Activated T-helper 1 cell treated with anti-CD3 and anti-CD28 coated beads, Interleukin-12 subunit alpha, Interleukin-12 subunit beta, Interleukin-2, Interleukin-4 antibody, amounts not matched to agents 30 ng/mL and 10 ng/mL and 1 ng/mL, durations not matched to agents 14 hours and 24 hours and 36 hours (primary cell): ENCODE measurements around the gene TMEM200B. TPM values are rescaled to one million over a fixed set of nuclear protein-coding genes. Genes with fewer than 3 reads are reported as not detected.
"Not testable (repeated sequence)": the region's sequence is repeated elsewhere in the genome, so short reads cannot be mapped to it uniquely, and the experiment has no call there.

ENCODE experiments used
- DNase-seq: peaks from one replicate; pipeline ENCODE4 v3.0.0; 2021; ENCODE audit warnings: low spot score
- H3K27ac Mint-ChIP-seq: one replicate; pipeline ENCODE4 v1.8.0; 2021; ENCODE audit warnings: mild to moderate bottlenecking, mixed read lengths
- H3K27me3 Mint-ChIP-seq: one replicate; pipeline ENCODE4 v1.8.0; 2022; ENCODE audit warnings: mild to moderate bottlenecking, moderate library complexity, mixed read lengths; ENCODE audit not compliant: insufficient read depth
- H3K36me3 Mint-ChIP-seq: one replicate; pipeline ENCODE4 v1.8.0; 2021; ENCODE audit warnings: low read depth, mixed read lengths
- H3K4me1 Mint-ChIP-seq: one replicate; pipeline ENCODE4 v1.8.0; 2021; ENCODE audit warnings: low read depth, mixed read lengths
- H3K4me3 Mint-ChIP-seq: one replicate; pipeline ENCODE4 v1.8.0; 2021; ENCODE audit warnings: mild to moderate bottlenecking, moderate library complexity, mixed read lengths
- H3K9me3 Mint-ChIP-seq: one replicate; pipeline ENCODE4 v1.8.0; 2021; ENCODE audit warnings: mixed read lengths
- intact Hi-C: fragments of 100-400 bp; cut with micrococcal nuclease; formaldehyde crosslinking; loops from one replicate; pipeline ENCODE4 v1.15.1; 2024
- total RNA-seq: library from RNA; stranded (reverse); gene quantifications from 2 replicates; pipeline ENCODE4 v1.2.3, GENCODE V29; 2022

The TMEM200B gene
- total RNA-seq, 1 donor from 2014 or later, result 0.47 TPM

DNA sequence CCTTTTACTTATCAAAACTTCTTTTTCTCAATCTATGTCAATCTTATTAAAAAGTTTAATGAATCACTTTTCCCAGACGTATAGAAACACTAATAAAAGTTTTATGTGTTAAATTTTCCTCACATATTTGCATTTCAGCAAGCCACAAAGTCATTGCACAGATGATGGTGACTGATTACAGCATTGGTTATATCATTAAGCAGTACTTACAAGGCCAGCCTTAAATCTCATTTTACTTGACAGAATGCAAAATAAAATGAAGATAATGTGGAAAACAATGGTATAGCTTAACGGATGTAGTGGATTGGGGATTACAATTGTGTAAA, 39.5 kb downstream of the TMEM200B start:
- Mint-ChIP-seq H3K9me3 (no peaks in the 10 kb centered on the region), H3K4me1 (peaks cover 15% of the 10 kb centered on the region), H3K27ac (no peak overlapping the region), H3K4me3 (no peak overlapping the region), H3K27me3 (no peaks in the 10 kb centered on the region), H3K36me3 (no peaks in the 10 kb centered on the region)
- no peak for DNase-seq
- intact Hi-C loops, result no loop called here

DNA sequence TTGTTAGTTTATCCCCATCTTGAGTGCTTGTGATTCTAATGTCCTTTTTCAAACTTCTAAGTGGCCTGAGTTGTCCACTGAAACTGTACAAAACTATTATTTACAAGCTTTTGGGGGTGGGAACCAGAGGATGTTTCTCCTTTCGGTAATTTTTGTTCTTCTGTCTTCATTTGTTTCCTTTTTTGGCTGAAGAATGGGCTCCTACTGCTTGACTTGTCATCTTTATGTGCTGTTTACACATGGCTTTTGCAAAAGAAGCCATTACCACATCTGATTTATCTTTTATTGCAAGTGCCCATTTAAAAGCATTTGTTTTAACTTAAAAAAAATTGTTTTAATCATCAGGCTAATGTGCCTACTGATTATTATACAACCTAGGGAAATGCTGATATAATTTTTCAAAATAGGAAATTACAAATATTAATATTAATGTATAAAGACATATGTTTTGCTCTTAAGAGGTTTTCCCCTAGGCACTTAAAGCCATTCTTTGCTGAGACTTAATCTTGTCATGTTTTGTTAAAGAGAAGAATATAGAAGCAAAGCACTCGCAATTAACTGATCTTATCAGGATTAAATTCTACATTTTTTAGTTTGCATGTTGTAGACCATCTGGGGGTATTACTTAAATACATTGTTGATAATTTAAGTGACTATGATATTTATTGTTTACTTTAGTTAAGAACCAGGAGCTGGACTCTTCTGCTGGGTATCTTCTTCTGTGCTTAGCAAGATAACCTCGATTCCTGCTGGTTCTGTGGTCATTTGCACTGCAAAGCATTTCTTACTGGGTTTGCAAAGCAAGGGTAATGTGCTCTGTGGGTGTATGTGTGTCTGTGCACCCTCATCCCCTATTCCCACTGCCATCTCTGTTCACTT, 40.1 kb downstream of the TMEM200B start:
- Mint-ChIP-seq H3K27me3 (no peaks in the 10 kb centered on the region), H3K9me3 (no peaks in the 10 kb centered on the region), H3K36me3 (no peaks in the 10 kb centered on the region), H3K4me3 (no peak overlapping the region), H3K4me1 (peaks cover 15% of the 10 kb centered on the region), H3K27ac (no peak overlapping the region)
- DNase-seq, result no peak
- intact Hi-C loops, result no loop called here

DNA sequence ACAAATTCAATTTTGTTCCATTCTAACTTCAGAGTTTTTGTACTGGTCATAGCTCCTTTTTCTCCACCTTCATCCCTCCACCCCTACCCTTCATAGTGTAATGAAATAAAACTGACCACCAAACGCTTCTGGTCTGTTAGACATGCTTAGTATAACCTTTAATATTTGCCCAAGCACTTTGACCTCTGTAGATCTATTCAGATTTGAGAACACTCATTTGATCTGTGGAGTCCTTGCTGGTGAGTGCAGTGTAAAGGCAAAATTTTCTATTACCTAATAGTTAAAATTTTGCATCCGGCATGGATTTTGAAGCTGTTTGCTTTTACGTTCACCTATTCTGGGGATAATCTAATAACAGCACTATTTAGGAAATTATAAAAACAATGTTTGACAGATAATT, 41.2 kb downstream of the TMEM200B start:
- H3K4me3 Mint-ChIP-seq, result no peak overlapping the region
- H3K9me3 Mint-ChIP-seq, result no peaks in the 10 kb centered on the region
- intact Hi-C loops, result no loop called here
- no peak for DNase-seq
- no peaks in the 10 kb centered on the region for H3K27me3 Mint-ChIP-seq
- no peaks in the 10 kb centered on the region for H3K36me3 Mint-ChIP-seq
- H3K27ac Mint-ChIP-seq, result no peak overlapping the region
- H3K4me1 Mint-ChIP-seq, result peaks cover 15% of the 10 kb centered on the region

DNA sequence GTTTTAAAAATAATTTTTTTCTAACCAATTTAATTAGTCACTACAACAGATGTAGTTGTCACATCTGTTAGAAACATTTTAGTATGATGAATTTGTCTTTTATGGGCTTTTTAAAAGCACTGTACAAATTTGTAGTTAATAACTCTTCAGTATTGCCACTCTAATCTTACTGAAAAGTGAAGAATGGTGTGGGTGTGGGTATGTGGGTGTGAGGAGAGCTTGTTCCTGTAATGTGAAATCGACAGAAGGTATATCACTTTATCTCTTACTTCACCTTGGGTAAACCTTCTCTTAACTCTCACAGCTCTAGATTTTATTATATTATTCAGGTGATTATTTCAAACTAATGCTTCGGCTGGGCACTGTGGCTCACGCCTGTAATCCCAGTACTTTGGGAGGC, 42.5 kb downstream of the TMEM200B start:
- Mint-ChIP-seq H3K4me1 (peaks cover 15% of the 10 kb centered on the region), H3K4me3 (no peak overlapping the region), H3K36me3 (no peaks in the 10 kb centered on the region), H3K9me3 (no peaks in the 10 kb centered on the region), H3K27ac (no peak overlapping the region), H3K27me3 (no peaks in the 10 kb centered on the region)
- no peak for DNase-seq
- intact Hi-C loops, result no loop called here

DNA sequence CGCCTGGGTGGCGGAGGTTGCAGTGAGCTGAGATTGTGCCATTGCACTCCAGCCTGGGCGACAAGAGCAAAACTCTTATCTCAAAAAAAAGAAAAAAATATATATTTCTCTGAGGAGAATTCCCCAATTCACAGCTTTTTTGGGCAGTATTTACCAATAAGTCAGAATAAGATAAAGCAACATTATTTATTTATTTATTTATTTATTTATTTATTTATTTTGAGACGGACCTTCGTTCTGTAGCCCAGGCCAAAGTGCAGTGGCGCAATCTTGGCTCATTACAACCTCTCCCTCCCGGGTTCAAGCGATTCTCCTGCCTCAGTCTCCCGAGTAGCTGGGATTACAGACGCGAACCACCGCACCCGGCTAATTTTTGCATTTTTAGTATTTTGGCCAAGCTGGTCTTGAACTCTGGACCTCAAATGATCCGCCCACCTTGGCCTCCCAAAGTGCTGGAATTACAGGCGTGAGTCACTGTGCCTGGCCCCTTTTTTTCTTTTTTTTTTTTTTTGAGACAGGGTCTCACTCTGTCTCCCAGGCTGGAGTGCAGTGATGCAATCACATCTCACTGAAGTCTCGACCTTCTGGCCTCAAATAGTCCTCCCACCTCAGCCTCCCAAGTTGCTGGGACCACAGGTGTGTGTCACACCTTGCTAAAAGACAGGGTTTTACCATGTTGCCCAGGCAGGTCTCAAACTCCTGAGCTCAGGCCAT, 43.6 kb downstream of the TMEM200B start:
- H3K4me3 Mint-ChIP-seq, intact Hi-C loops, DNase-seq, H3K36me3 Mint-ChIP-seq, H3K27ac Mint-ChIP-seq, H3K9me3 Mint-ChIP-seq, H3K27me3 Mint-ChIP-seq: not testable (repeated sequence)
- peaks cover 15% of the 10 kb centered on the region for H3K4me1 Mint-ChIP-seq

DNA sequence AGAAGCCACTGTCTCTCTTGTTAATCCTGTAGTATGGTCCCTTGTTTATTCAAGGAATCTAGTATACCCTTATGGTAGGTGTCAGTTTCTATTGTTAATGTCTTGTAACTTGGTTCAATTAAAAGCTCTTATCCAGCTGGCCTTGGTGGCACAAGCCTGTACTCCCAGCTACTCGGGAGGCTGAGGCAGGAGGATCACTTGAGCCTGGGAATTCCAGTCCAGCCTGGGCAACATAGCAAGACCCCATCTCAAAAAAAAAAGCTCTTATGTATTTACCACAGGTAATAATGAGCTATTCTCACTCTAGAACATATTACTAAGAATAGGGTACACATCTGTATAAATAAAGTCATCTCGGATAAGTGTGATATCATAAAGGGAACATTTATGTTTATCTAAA, 46.5 kb downstream of the TMEM200B start:
- no peaks in the 10 kb centered on the region for H3K27me3 Mint-ChIP-seq

More for the DNA sequence above, 46.5 kb downstream of the TMEM200B start:
- no peak overlapping the region for H3K4me3 Mint-ChIP-seq
- no peak for DNase-seq
- intact Hi-C loops, result no loop called here
- H3K36me3 Mint-ChIP-seq, result peaks cover 4% of the 10 kb centered on the region
- H3K9me3 Mint-ChIP-seq, result no peaks in the 10 kb centered on the region
- no peak overlapping the region for H3K27ac Mint-ChIP-seq
- peaks cover 7% of the 10 kb centered on the region for H3K4me1 Mint-ChIP-seq

Other genes starting within 250 kb of the TMEM200B start
- 70.0 and 74.9 TPM in 2 replicates for gene EPB41, start 209.3 kb downstream of the TMEM200B start, total RNA-seq
- 129 and 135 TPM in 2 replicates for gene SRSF4, start 58.0 kb upstream of the TMEM200B start, total RNA-seq
- gene MECR, start 107.0 kb upstream of the TMEM200B start, total RNA-seq, result 34.5 and 36.4 TPM in 2 replicates
- 0.67 and 0.76 TPM in 2 replicates for gene PTPRU, start 112.6 kb upstream of the TMEM200B start, total RNA-seq